ENCODE measurements around the gene LYZL2.

Gene LYZL2

DNA sequence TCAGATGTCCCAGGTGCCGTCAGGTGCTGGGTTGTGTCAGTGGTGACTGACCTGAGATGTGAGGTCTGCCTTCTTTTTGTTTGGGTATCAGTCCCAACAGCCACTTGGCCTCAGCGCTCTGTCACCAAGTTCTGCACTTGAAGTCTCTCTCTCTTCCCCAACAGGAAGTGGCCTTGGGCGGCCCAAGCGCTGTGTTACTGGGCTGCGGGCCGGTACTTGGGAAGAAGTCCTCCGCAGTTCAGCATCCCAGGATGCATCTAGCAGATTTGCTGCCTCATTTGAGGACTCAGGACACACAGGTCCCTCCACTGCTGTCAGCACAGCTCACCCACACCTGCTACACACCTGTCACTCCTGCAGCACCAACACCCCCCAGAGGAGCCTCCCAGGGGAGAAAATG, 40.1 kb downstream of the LYZL2 start:
- no peak for DNase-seq

DNA sequence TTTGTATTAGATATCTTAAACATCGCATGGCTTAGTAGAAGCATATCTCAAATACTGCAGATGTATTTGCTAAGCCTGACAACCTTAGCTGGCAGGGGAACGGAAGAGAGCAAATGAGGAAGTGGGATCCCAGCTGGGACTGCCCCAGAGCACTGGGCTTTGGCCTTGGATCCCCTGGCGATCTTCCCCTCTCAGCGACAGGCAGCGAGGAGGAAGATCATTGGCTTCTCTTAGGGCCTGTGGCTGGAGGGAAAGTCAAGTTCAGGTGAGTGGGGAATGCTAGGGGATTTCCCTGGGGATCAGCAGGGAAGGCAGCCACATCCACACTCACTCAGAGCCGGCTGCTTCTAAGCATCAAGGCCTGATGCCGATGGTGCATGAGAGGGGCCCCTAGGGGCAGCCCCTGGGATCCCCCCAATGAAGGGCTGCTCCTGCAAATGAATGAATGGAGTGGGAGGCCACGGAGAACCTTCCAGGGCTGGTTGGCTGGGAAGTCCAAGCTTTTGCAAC, 42.0 kb downstream of the LYZL2 start:
- DNase-seq = no peak

DNA sequence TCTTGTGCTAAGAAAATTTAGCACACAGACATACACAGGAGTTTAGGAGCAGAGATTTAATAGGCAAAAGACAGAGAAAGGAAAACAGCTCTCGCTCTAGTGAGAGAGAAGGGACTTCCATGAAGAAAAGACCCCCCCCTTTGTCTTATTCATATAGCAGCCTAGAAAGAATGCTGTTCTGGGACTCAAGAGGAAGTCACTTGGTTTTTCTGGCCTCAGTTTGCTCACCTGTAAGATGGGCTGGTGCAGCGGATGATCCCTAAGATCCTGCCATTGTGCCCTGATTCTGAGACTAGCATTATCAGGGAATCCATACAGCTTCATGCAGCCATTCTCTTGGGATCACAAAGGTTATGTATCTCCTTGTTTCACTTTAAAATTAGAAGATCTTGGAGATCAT, 42.7 kb downstream of the LYZL2 start:
- DNase-seq = no peak

DNA sequence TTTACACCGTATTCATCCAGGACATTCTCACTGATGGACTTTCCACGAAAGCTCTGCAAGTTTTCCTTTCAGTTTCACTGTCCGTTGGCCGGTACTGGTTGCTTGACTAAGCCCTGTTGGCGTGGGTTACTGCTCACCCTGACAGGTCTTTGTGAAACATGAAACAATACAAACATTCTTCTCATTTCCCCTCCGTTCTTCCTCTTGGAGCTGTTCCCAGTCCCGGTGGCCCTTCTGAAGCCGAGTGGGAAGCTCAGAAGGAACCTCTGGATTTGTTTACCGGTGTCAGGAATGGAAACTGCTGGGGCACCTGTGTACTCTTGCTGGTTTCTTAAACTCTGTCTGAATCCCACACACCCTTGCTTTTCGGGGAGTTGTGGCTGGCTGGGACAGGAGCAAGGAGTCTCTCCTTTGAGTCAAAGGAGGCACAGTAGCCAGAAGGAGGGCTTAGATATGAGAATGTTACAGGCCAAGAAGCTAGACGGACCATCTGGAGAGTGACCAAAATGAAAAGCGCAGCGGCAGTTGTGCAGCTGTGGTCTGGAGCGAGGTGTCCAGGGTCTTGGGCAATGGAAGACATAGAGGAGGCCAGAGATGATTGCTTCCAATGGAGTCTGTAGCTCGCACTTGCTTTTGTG, 45.7 kb downstream of the LYZL2 start:
- DNase-seq = peak; percentile 2

DNA sequence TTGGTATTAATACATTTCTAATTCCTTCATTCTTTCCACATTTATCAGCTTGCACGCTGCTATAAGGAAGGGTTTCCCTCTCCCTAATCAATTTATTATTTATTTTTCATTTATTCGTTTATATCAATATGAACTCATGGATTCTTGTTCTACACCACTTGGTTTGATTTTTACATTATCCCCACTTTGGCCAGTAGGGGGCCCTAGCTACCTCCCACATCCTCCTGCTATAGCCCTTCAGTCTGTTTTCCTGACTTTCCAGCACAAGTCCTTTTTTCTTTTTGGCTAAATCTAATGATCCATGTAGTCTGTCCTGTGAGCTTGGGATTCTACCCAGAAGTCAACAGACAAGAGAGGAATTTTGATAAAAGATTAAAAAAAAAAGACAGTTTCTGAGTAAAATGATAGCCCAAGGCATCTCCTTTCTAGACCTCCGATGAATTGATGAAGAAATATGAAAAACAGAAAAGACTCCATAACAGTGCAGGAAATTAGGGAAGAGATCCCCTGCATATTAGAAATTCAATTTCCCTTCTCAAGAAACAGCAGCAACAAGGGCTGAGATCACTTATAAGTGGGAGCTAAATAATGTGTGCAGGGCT, 47.7 kb downstream of the LYZL2 start:
- peak; percentile 0 for DNase-seq

DNA sequence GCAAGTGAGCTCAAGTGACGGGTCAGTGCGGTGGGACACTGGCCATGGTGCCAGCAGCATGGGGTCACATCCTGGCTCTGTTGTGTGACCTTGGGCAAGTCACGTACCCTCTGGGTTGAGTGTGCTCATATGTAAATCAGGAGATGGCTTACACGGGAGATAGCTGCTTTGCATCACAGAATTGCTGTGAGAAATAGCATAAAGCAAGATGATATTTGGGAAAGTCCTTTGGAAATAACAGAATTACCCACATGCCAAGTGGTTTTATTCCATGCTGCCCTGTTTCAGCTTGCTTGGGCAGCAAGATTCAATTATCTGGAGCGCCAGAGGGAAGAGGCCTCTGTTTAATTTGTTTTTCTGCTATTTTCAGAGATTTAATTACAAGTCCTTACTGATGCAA, 48.9 kb downstream of the LYZL2 start:
- no peak for DNase-seq

DNA sequence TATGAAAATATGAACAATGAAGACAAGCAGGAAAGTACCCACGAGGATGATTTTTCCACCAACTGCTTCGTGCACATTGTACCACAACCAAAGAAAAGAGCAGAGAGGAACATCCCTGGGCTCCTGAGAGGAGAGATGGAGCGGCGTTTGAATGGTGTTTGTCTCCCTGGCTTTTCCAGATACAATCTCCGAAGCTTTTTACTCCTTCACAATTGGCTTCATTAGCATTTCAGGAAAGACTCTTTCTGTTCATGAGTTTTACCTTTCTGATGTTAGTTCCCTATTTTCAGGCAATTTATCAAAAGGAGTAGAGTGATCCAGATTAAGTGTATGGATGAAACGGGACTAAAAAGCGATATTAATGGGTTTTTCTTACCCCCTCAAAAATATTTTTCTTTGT, 49.3 kb downstream of the LYZL2 start:
- no peak for DNase-seq

DNA sequence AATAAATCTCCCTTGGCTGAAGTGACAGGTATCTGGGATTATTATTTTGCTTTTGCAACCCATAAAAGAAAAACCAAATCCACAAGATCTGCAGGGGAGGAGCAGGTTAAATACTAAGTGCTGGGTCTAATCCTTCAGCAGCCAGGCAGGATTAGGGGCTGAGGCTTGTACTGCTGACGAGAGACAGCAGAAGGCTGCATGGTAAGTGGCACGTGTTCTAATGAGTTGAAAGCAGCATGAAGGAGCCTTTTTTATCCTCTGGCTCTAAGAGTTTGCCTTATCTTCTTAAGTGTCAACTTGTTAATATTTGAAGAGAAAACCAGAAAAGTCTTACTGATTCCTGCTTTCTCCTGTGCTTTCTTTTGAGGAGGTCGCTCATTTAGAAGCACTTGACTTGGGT, 50.0 kb downstream of the LYZL2 start:
- DNase-seq = no peak

DNA sequence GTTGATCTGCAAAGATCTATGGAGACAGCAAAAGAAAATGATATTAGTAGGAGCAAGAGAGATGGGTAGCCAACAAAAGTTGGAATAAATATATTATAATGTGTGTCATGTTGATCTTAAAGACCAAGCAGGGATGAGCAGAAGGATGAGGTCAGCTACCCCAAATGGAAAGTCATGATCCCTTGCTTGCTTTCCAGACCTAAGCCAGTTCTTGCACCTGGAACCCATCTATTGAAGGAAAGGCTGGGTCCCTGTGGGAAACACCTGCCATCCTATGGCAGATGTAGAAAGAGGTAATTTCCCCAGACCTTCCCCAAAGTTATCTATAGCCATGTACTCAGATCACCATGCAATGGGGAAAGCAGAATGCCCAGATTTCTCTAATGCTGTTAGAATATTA, 52.5 kb downstream of the LYZL2 start:
- no peak for DNase-seq

DNA sequence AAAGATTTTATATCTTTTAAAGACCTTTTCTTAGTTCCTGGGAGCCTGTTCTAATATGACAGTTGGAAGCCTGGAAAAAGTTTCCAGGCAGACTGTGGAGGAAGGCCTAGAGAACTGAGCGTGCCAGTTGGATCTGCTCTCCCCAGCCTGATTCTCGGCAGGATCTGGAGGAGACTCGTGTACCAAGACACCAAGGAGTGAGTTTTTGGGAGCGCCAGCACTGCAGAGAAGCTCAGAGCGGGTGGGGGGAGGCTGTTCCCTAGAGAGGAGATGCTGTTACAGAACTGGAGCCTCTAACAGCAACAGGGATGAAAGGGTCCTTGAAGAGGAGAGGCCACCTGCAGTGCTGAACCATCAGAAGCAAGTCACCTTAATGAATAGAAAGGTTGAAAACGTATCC, 52.9 kb downstream of the LYZL2 start:
- DNase-seq = no peak

DNA sequence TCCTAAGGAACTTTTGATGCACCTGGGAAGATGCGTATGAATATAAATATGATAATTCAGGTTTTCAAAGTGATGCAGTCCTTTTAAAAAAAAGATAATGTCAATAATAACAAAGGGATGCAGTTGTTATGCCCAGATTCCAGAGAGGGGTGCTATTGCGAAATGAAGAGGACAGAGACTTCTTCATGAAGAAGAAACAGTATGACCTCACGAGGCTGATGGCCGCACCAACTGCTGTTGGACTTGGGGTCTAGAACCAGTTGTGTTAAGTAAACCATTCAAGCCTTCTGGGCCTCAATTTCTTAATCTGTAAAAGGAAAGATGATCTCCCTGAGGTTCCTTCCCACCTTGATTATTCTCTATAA, 55.1 kb downstream of the LYZL2 start:
- DNase-seq = no peak

DNA sequence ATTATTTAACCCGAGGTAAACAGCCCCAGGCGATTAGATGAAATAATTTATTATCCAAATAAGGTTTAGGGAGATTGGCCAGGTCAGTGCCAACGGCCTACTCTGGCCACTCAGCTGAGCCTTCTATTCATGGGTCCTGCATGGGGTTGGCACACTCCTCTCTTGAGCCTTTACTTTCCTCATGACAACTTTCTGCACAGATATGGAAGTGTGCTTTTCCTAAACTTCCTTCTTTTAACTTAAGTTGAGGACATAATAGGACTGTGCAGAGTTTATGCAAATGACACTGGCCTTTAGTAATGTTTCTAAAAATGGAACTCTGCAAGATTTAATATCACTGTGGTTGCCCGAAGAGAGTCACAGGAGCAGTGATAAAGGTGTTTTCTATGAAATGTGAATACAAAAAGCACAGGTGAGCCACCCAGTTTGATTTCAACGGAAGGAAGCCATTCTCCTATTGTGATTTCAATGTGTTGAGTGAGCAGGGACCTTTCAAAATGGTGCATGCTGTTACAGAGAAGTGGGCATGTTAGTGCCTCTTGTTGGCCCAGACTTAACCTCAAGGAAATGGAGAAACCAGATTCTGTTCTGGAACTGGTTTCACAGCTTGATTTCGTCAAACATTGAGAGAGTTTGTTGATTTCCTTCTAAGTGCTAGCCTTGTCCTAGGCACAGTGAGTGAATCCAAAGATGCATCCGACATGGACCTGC, 55.7 kb downstream of the LYZL2 start:
- DNase-seq = no peak

DNA sequence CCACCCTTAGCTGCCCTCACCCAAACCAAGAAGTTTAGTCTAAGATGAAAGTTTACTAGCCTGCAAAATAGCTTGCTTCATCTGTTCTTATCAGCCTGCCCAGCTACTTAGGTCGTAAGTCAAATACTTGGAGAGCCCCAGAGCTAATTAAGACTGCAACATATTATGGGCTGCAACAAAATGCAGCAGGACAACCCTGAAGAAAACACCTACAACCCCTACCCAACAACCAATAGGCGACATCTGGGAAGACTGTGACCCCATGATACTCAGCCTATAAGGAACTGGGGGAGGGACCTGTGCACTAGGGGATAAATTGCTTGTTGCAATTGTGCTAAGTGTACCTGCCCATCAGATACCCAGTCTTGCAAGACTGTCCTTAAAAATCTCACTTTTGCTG, 64.1 kb downstream of the LYZL2 start:
- no peak for DNase-seq

DNA sequence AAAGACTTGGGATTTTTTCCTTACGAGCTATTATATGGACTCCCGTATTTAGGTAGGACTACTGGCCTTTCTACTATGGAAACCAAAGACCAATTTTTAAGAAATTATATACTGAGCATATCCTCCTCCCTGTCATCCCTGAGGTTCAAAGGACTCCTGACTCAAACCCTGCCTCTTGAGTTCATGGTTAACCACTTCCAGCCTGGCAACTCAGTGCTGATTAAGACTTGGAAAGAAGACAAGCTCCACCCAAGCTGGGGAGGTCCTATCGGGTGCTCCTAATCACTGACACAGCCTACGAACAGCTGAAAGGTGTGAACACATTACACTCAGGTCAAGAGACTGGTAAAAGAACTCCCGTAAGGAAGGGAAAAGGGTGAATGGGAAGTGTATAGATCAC, 66.8 kb downstream of the LYZL2 start:
- DNase-seq = no peak
